HG03045 (cell line): ENCODE results near the gene MAML3.

ENCODE experiments used
- ATAC-seq: cut with Tn5 transposase; IDR thresholded peaks from one replicate; pipeline ENCODE4 v1.9.1; 2021; ENCODE audit warnings: mild to moderate bottlenecking, moderate library complexity; ENCODE audit not compliant: unreplicated experiment

The MAML3 gene

GRCh38 chr4:139851133-139851532 is 302.9 kb downstream of the MAML3 start:
- no peak for ATAC-seq

- no peak for ATAC-seq
These were observed 304.8 kb downstream of the MAML3 start for GRCh38 chr4:139849219-139849618.

- ATAC-seq: no peak
These were observed 306.0 kb downstream of the MAML3 start for GRCh38 chr4:139848028-139848427.

- ATAC-seq: no peak
These were observed 306.4 kb downstream of the MAML3 start for GRCh38 chr4:139847602-139848001.

- ATAC-seq: no peak
These were observed 307.2 kb downstream of the MAML3 start for GRCh38 chr4:139846766-139847165.

GRCh38 chr4:139845453-139846093 is 308.4 kb downstream of the MAML3 start:
- ATAC-seq: no peak

GRCh38 chr4:139844459-139845036 is 309.4 kb downstream of the MAML3 start:
- ATAC-seq: no peak

GRCh38 chr4:139844057-139844456 is 309.9 kb downstream of the MAML3 start:
- ATAC-seq: no peak

GRCh38 chr4:139843641-139844040 is 310.3 kb downstream of the MAML3 start:
- no peak for ATAC-seq

- ATAC-seq: no peak
These were observed 312.4 kb downstream of the MAML3 start for GRCh38 chr4:139841464-139842195.

GRCh38 chr4:139840773-139841172 is 313.2 kb downstream of the MAML3 start:
- ATAC-seq: no peak

- no peak for ATAC-seq
These were observed 314.5 kb downstream of the MAML3 start for GRCh38 chr4:139839403-139840031.

- ATAC-seq: no peak
These were observed 315.2 kb downstream of the MAML3 start for GRCh38 chr4:139838811-139839210.

GRCh38 chr4:139834981-139835391 is 319.0 kb downstream of the MAML3 start:
- no peak for ATAC-seq

GRCh38 chr4:139834226-139834662 is 319.7 kb downstream of the MAML3 start:
- no peak for ATAC-seq

GRCh38 chr4:139833151-139833910 is 320.7 kb downstream of the MAML3 start:
- no peak for ATAC-seq

- ATAC-seq: no peak
These were observed 324.9 kb downstream of the MAML3 start for GRCh38 chr4:139828966-139829664.

GRCh38 chr4:139826426-139826825 is 327.6 kb downstream of the MAML3 start:
- ATAC-seq: no peak

GRCh38 chr4:139825523-139826014 is 328.4 kb downstream of the MAML3 start:
- no peak for ATAC-seq

GRCh38 chr4:139824882-139825522 is 329.0 kb downstream of the MAML3 start:
- ATAC-seq: no peak
